HepG2 (cell line): ENCODE results near the gene SCUBE1. TPM values are rescaled to one million over a fixed set of nuclear protein-coding genes. Genes with fewer than 3 reads are reported as not detected.

Experiments used
- HHEX ChIP-seq: IDR thresholded peaks from 2 replicates; pipeline ENCODE4 v1.6.1; 2016; ENCODE audit warnings: control low read depth
- polyA plus RNA-seq, 8 experiments: library from polyadenylated mRNA; depleted of rRNA in 3 of 8; stranded (reverse) in 7 of 8; unstranded in 1 of 8; fragments of >200 nt; fragmentation: Illumina TruSeq in 4 of 8; extraction: Trizol in 4 of 8; gene quantifications; 2 replicates each; pipeline versions ENCODE4 v1.2.1 to v1.2.3, GENCODE V29; 2011 to 2016; ENCODE audit warnings: low read depth in 4 of 8, missing spikeins in 1 of 8, mixed read lengths in 1 of 8; ENCODE audit not compliant: insufficient read depth in 1 of 8
- total RNA-seq, 5 experiments: library from RNA; depleted of rRNA; stranded (reverse); fragments of >200 nt; fragmentation: Illumina TruSeq; extraction: Trizol; gene quantifications; 2 replicates each; pipeline ENCODE4 v1.2.3, GENCODE V29; 2016; ENCODE audit warnings: low read depth in 1 of 5
- TF ChIP-seq, protein P1 (sequence below): sonication (generic); formaldehyde crosslinking; IDR thresholded peaks from 2 replicates; pipeline ENCODE4 v1.9.0; 2021; ENCODE audit warnings: missing genetic modification reagents, borderline replicate concordance
- TF ChIP-seq, protein P2 (sequence below): sonication (generic); formaldehyde crosslinking; IDR thresholded peaks from one replicate; pipeline ENCODE4 v1.5.1; 2020; ENCODE audit warnings: mild to moderate bottlenecking, missing genetic modification reagents; ENCODE audit errors: not compliant biosample characterization

The SCUBE1 gene
- total and polyA plus RNA-seq, 2 of the 13 experiments (the other 11 are each of a cell fraction or from before 2014, with no cell fraction given) = under 0.01 to 0.05 TPM

DNA sequence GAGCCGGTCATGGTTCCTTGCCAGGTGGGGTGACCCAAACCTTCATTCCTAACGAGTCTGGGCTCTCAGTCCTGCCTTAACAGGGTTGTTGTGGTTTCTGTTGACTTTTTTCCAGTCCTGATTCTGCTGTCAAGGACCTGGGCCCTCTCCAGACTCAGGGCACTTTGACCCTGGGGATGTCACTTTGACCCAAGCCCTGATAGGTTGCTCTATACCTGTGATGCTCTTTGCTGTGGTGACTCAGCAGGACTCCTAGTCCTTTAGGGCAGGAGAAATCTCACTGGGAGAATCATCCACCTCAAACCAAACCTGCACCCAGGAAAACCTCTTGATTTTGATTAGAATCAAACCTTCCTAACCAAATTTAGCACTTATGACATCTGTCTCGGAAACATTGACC is 48.1 kb upstream of the SCUBE1 start (continued):
- TF ChIP-seq, protein P1, sequence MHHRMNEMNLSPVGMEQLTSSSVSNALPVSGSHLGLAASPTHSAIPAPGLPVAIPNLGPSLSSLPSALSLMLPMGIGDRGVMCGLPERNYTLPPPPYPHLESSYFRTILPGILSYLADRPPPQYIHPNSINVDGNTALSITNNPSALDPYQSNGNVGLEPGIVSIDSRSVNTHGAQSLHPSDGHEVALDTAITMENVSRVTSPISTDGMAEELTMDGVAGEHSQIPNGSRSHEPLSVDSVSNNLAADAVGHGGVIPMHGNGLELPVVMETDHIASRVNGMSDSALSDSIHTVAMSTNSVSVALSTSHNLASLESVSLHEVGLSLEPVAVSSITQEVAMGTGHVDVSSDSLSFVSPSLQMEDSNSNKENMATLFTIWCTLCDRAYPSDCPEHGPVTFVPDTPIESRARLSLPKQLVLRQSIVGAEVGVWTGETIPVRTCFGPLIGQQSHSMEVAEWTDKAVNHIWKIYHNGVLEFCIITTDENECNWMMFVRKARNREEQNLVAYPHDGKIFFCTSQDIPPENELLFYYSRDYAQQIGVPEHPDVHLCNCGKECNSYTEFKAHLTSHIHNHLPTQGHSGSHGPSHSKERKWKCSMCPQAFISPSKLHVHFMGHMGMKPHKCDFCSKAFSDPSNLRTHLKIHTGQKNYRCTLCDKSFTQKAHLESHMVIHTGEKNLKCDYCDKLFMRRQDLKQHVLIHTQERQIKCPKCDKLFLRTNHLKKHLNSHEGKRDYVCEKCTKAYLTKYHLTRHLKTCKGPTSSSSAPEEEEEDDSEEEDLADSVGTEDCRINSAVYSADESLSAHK (CRISPR knock-in tag) = no peak
- no peak for TF ChIP-seq HHEX (CRISPR knock-in tag)
- TF ChIP-seq, protein P2, sequence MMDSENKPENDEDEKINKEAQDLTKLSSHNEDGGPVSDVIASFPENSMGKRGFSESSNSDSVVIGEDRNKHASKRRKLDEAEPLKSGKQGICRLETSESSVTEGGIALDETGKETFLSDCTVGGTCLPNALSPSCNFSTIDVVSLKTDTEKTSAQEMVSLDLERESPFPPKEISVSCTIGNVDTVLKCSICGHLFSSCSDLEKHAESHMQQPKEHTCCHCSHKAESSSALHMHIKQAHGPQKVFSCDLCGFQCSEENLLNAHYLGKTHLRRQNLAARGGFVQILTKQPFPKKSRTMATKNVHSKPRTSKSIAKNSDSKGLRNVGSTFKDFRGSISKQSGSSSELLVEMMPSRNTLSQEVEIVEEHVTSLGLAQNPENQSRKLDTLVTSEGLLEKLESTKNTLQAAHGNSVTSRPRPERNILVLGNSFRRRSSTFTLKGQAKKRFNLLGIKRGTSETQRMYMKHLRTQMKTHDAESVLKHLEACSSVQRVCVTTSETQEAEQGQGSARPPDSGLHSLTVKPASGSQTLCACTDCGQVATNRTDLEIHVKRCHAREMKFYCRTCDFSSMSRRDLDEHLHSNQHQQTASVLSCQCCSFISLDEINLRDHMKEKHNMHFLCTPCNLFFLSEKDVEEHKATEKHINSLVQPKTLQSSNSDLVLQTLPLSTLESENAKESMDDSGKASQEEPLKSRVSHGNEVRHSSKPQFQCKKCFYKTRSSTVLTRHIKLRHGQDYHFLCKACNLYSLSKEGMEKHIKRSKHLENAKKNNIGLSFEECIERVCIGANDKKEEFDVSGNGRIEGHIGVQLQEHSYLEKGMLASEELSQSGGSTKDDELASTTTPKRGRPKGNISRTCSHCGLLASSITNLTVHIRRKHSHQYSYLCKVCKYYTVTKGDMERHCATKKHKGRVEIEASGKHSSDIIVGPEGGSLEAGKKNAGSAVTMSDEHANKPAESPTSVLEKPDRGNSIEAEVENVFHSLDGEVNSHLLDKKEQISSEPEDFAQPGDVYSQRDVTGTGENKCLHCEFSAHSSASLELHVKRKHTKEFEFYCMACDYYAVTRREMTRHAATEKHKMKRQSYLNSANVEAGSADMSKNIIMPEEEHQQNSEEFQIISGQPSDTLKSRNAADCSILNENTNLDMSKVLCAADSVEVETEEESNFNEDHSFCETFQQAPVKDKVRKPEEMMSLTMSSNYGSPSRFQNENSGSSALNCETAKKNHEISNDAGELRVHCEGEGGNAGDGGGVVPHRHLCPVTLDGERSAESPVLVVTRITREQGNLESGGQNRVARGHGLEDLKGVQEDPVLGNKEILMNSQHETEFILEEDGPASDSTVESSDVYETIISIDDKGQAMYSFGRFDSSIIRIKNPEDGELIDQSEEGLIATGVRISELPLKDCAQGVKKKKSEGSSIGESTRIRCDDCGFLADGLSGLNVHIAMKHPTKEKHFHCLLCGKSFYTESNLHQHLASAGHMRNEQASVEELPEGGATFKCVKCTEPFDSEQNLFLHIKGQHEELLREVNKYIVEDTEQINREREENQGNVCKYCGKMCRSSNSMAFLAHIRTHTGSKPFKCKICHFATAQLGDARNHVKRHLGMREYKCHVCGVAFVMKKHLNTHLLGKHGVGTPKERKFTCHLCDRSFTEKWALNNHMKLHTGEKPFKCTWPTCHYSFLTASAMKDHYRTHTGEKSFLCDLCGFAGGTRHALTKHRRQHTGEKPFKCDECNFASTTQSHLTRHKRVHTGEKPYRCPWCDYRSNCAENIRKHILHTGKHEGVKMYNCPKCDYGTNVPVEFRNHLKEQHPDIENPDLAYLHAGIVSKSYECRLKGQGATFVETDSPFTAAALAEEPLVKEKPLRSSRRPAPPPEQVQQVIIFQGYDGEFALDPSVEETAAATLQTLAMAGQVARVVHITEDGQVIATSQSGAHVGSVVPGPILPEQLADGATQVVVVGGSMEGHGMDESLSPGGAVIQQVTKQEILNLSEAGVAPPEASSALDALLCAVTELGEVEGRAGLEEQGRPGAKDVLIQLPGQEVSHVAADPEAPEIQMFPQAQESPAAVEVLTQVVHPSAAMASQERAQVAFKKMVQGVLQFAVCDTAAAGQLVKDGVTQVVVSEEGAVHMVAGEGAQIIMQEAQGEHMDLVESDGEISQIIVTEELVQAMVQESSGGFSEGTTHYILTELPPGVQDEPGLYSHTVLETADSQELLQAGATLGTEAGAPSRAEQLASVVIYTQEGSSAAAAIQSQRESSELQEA (CRISPR knock-in tag) = no peak
